ENCODE data around the gene PUSL1.

DNA sequence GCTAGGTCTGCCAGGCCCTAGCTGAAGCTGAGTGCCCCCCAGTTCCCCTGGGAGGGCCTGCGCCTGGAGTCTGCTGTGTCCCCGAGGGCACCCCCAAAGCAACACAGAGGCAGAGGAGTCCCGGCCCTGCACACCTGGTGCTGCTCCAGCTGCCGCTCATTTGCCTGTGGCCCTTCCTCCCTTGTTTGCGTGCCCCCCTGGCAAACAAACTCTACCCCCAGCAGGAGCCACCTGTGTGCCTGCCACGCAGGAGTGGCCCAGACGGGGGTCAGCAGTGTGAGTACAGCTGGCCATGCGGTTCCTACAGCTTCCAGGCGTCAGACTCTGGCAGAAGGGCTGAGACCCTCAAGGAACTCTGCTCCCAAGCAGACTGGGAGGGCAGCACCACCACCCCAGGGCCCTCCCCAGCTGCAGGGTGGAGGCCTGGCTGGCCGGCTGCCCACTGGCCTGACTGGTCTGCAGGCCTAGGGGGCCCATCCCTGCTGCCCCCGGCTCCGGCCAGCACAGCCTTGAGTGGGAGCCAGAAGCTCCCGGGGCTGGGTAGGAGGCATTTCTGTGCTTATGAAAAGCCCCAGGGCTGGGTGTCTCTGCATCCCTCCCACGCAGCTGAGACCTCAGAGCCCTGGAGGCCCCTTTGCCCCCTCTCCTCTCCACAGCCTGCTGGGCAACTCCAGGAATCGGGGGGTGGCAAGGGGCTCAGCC is 22.1 kb downstream of the PUSL1 start:
- TF ChIP-seq ZNF292 (tag by site-specific recombination; IDR thresholded peaks at IDR 0.05; ENCODE audit: borderline replicate concordance, low read depth) (no peak), ZNF266 (tag by site-specific recombination; IDR thresholded peaks at IDR 0.05; ENCODE audit: low read depth) (no peak), ZNF544 (tag by site-specific recombination; IDR thresholded peaks at IDR 0.05) (no peak), ZNF114 (tag by site-specific recombination; IDR thresholded peaks at IDR 0.05) (no peak), GLI4 (tag by site-specific recombination; IDR thresholded peaks at IDR 0.05) (no peak), KLF8 (tag by site-specific recombination; IDR thresholded peaks at IDR 0.05) (no peak), ZNF138 (tag by site-specific recombination; IDR thresholded peaks at IDR 0.05; ENCODE audit: borderline replicate concordance) (no peak), KLF9 (tag by site-specific recombination; IDR thresholded peaks at IDR 0.05; ENCODE audit: low read depth) (no peak), TRIM28 (IDR thresholded peaks at IDR 0.05; ENCODE audit: borderline replicate concordance, low read length) (no peak), ZNF776 (tag by site-specific recombination; IDR thresholded peaks at IDR 0.05; ENCODE audit: borderline replicate concordance) (no peak), MEIS1 (CRISPR knock-in tag; IDR thresholded peaks at IDR 0.05; ENCODE audit: borderline replicate concordance) (no peak)
- TF ChIP-seq, protein P1, sequence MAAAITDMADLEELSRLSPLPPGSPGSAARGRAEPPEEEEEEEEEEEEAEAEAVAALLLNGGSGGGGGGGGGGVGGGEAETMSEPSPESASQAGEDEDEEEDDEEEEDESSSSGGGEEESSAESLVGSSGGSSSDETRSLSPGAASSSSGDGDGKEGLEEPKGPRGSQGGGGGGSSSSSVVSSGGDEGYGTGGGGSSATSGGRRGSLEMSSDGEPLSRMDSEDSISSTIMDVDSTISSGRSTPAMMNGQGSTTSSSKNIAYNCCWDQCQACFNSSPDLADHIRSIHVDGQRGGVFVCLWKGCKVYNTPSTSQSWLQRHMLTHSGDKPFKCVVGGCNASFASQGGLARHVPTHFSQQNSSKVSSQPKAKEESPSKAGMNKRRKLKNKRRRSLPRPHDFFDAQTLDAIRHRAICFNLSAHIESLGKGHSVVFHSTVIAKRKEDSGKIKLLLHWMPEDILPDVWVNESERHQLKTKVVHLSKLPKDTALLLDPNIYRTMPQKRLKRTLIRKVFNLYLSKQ (tag by site-specific recombination; IDR thresholded peaks at IDR 0.05; ENCODE audit: borderline replicate concordance): no peak
- TF ChIP-seq, protein P2, sequence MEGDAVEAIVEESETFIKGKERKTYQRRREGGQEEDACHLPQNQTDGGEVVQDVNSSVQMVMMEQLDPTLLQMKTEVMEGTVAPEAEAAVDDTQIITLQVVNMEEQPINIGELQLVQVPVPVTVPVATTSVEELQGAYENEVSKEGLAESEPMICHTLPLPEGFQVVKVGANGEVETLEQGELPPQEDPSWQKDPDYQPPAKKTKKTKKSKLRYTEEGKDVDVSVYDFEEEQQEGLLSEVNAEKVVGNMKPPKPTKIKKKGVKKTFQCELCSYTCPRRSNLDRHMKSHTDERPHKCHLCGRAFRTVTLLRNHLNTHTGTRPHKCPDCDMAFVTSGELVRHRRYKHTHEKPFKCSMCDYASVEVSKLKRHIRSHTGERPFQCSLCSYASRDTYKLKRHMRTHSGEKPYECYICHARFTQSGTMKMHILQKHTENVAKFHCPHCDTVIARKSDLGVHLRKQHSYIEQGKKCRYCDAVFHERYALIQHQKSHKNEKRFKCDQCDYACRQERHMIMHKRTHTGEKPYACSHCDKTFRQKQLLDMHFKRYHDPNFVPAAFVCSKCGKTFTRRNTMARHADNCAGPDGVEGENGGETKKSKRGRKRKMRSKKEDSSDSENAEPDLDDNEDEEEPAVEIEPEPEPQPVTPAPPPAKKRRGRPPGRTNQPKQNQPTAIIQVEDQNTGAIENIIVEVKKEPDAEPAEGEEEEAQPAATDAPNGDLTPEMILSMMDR (tag by site-specific recombination; IDR thresholded peaks at IDR 0.05): no peak
- TF ChIP-seq, protein P3, sequence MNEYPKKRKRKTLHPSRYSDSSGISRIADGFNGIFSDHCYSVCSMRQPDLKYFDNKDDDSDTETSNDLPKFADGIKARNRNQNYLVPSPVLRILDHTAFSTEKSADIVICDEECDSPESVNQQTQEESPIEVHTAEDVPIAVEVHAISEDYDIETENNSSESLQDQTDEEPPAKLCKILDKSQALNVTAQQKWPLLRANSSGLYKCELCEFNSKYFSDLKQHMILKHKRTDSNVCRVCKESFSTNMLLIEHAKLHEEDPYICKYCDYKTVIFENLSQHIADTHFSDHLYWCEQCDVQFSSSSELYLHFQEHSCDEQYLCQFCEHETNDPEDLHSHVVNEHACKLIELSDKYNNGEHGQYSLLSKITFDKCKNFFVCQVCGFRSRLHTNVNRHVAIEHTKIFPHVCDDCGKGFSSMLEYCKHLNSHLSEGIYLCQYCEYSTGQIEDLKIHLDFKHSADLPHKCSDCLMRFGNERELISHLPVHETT (tag by site-specific recombination; IDR thresholded peaks at IDR 0.05): no peak

All from HEK293 (cell line).